Measurements from ENCODE around the gene C10orf90. TPM values are rescaled to one million over a fixed set of nuclear protein-coding genes. Genes with fewer than 3 reads are reported as not detected.
A peak's percentile ranks its signal among the peaks of the same experiment; 100 is the strongest.

The C10orf90 gene
- total RNA-seq, 1 experiment from 2014 or later: not detected

GRCh38 chr10:126661841-126662515 is 8.5 kb downstream of the C10orf90 start:
- H3K14ac ChIP-seq (ENCODE audit: insufficient read depth, low read length): no peak overlapping the region
- H2BK120ac ChIP-seq (ENCODE audit: low read depth, low read length, poor library complexity, severe bottlenecking): no peak overlapping the region
- no peak overlapping the region for H2BK5ac ChIP-seq (ENCODE audit: insufficient read length, low read length)
- no peaks in the 10 kb centered on the region for H3K79me1 ChIP-seq (ENCODE audit: insufficient read depth, low read depth, low read length, poor library complexity, severe bottlenecking)
- no peaks in the 10 kb centered on the region for H3K4me1 Mint-ChIP-seq
- no peak overlapping the region for H3K4me2 ChIP-seq (ENCODE audit: insufficient read depth, insufficient read length, low read length)
- H2BK12ac ChIP-seq (ENCODE audit: insufficient read length, low read depth, low read length): no peak overlapping the region
- no peak overlapping the region for H3K27ac ChIP-seq (ENCODE audit: insufficient read length, low read depth, low read length)
- no peak for DNase-seq
- H3K18ac ChIP-seq (ENCODE audit: insufficient read length, low read depth, low read length): no peak overlapping the region
- H4K20me1 ChIP-seq (ENCODE audit: control insufficient read depth, insufficient read depth, insufficient read length): no peaks in the 10 kb centered on the region
- H2AFZ ChIP-seq (ENCODE audit: low read length): no peak overlapping the region
- no peak overlapping the region for H4K5ac ChIP-seq (ENCODE audit: insufficient read length, low read depth, low read length)
- no peaks in the 10 kb centered on the region for H3K4me1 ChIP-seq (ENCODE audit: insufficient read depth, low read length)
- peaks cover 4% of the 10 kb centered on the region for H3K27me3 Mint-ChIP-seq (ENCODE audit: low read depth)
- H3K79me2 ChIP-seq (ENCODE audit: insufficient read depth, low read length): no peaks in the 10 kb centered on the region
- WGBS (ENCODE audit: extremely low coverage, insufficient read length, low lambda C conversion rate): no CpG with 5 or more reads among the region's 4 CpGs
- H2BK15ac ChIP-seq (ENCODE audit: low read depth, low read length): no peak overlapping the region
- no peak overlapping the region for H3K9ac ChIP-seq (ENCODE audit: extremely low read depth, insufficient read length, low read length)
- no peak overlapping the region for H2BK20ac ChIP-seq (ENCODE audit: low read depth, low read length, poor library complexity, severe bottlenecking)
- peak overlapping the region in 1 of 3 experiments; percentile 20; a peak in 1 of 7 replicates for H3K27ac Mint-ChIP-seq
- no peak overlapping the region for H3K4me3 Mint-ChIP-seq
- H3K9me3 Mint-ChIP-seq: no peaks in the 10 kb centered on the region
- H3K23me2 ChIP-seq (ENCODE audit: insufficient read length, low read depth, low read length, poor library complexity, severe bottlenecking): no peaks in the 10 kb centered on the region
- no peak overlapping the region for H3T11ph ChIP-seq (ENCODE audit: low read length)
- H4K8ac ChIP-seq (replicated peaks; ENCODE audit: insufficient read length, low read depth, low read length): no peak overlapping the region
- no peak overlapping the region for H4K91ac ChIP-seq (ENCODE audit: insufficient read length, low read depth, low read length)
- H3K9me3 ChIP-seq (ENCODE audit: control insufficient read depth, low read depth, low read length): no peaks in the 10 kb centered on the region
- no peak overlapping the region for H2AK5ac ChIP-seq (ENCODE audit: insufficient read length, low read length)
- no peaks in the 10 kb centered on the region for H3K27me3 ChIP-seq (ENCODE audit: insufficient read depth, low read length)
- H3K56ac ChIP-seq (ENCODE audit: insufficient read length, low read depth, low read length): no peak overlapping the region
- H3K4ac ChIP-seq (ENCODE audit: low read depth, low read length): no peak overlapping the region
- TF ChIP-seq CTCF (conservative IDR thresholded peaks at IDR 0.05): no peak
- no peaks in the 10 kb centered on the region; a peak in 1 of 7 replicates for H3K36me3 Mint-ChIP-seq (ENCODE audit: insufficient read depth in 1 of 3, low read depth in 3 of 3)
- no peak overlapping the region for H3K23ac ChIP-seq (ENCODE audit: insufficient read length, low read depth, low read length)

Data from H9 (cell line).